ENCODE data around the gene LRRC10B. TPM values are rescaled to one million over a fixed set of nuclear protein-coding genes. Genes with fewer than 3 reads are reported as not detected.
A peak's percentile ranks its signal among the peaks of the same experiment; 100 is the strongest.

LRRC10B gene
- total and polyA plus RNA-seq, 7 experiments from 2014 or later = not detected

DNA sequence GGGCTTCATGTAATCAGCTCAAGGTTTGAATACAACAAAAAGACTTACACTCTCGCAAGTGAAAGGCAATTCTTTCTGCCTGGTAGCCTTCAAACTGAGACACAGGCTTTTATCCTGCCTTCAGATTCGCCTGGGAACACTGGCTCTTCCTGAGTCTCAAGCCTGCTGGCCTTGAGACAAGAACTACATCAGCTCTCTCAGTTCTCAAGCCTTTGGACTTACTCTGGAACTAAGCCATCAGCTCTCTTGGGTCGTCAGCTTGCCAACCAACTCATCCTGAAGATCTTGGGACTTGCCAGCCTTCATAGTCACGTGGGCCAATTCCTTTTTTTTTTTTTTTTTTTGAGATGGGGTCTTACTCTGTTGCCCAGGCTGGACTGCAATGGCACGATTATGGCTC, 35.7 kb upstream of the LRRC10B start:
- Mint-ChIP-seq H3K4me3 (no peak overlapping the region), H3K9me3 (no peaks in the 10 kb centered on the region), H3K4me1 (peaks cover 0 to 6% (median 1%) of the 10 kb centered on the region in 7 donors), H3K27me3 (no peaks in the 10 kb centered on the region), H3K36me3 (peaks cover 0 to 30% (median 7%) of the 10 kb centered on the region in 5 donors), H3K27ac (peak overlapping the region in 2 of 9 donors; percentile 18 to 40)
- Histone ChIP-seq H3K27ac (ENCODE audit: low read depth, low read length) (no peak overlapping the region), H3K27me3 (ENCODE audit: control insufficient read depth in 2 of 2, insufficient read depth in 2 of 2, low read length in 2 of 2) (no peaks in the 10 kb centered on the region), H3K4me1 (ENCODE audit: control insufficient read depth in 2 of 2, insufficient read depth in 2 of 2, low read length in 2 of 2) (peaks cover 2 to 4% of the 10 kb centered on the region in 2 donors), H3K36me3 (ENCODE audit: control insufficient read depth in 2 of 3, insufficient read depth in 3 of 3, low read length in 3 of 3) (peaks cover 0 to 34% (median 0%) of the 10 kb centered on the region in 3 experiments), H3K4me3 (ENCODE audit: low read length) (no peak overlapping the region), H3K9me3 (ENCODE audit: control insufficient read depth in 2 of 3, low read length in 3 of 3) (no peaks in the 10 kb centered on the region)
- CTCF ChIA-PET = no interaction called here
- ATAC-seq (no peak), DNase-seq (no peak)
- POLR2A ChIA-PET = no interaction called here
- intact Hi-C loops (cut with micrococcal nuclease) = no loop called here

DNA sequence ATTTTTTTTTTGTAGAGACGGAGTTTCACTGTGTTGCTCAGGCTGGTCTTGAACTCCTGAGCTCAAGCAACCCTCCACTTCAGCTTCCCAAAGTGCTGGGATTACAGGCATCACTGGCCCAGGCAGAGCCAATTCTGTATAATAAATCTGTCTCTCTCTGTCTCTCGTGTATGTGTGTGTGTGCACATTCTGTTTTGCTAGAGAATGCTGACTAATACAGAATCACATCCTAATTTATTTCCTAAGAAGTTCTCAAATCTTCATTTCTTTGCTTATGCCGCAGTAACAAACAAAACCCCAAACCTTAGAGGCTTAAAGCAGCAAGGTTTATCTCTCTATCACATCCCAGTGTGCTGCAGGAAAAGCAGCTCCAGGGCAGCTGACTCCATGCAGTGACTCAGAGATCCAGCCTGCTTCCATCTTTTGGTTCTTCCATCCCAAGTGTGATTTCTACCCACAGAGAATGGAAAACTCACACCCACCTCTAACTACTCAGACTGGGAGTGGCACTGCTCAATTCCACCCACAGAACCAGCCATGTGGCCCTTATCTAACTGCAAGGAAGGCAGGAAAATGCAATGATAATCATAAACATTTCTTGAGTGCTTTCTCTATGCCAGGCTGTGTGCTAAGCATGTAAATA, 35.1 kb upstream of the LRRC10B start:
- H3K27me3 Mint-ChIP-seq = no peaks in the 10 kb centered on the region
- H3K9me3 ChIP-seq (ENCODE audit: control insufficient read depth in 2 of 3, low read length in 3 of 3) = no peaks in the 10 kb centered on the region
- intact Hi-C loops (cut with micrococcal nuclease) = no loop called here
- peaks cover 0 to 32% (median 0%) of the 10 kb centered on the region in 3 experiments for H3K36me3 ChIP-seq (ENCODE audit: control insufficient read depth in 2 of 3, insufficient read depth in 3 of 3, low read length in 3 of 3)
- POLR2A ChIA-PET = no interaction called here
- no peak overlapping the region for H3K27ac ChIP-seq (ENCODE audit: low read depth, low read length)
- DNase-seq = no peak
- CTCF ChIA-PET = no interaction called here
- no peak for ATAC-seq
- no peaks in the 10 kb centered on the region for H3K9me3 Mint-ChIP-seq
- peaks cover 0 to 26% (median 6%) of the 10 kb centered on the region in 5 donors for H3K36me3 Mint-ChIP-seq
- H3K4me1 Mint-ChIP-seq = peaks cover 0 to 8% (median 6%) of the 10 kb centered on the region in 7 donors
- no peak overlapping the region for H3K4me3 ChIP-seq (ENCODE audit: low read length)
- H3K27me3 ChIP-seq (ENCODE audit: control insufficient read depth in 2 of 2, insufficient read depth in 2 of 2, low read length in 2 of 2) = no peaks in the 10 kb centered on the region
- peaks cover 5 to 6% of the 10 kb centered on the region in 2 donors for H3K4me1 ChIP-seq (ENCODE audit: control insufficient read depth in 2 of 2, insufficient read depth in 2 of 2, low read length in 2 of 2)
- peak overlapping the region in 3 of 9 donors; percentile 14 to 43 (median 19) for H3K27ac Mint-ChIP-seq
- no peak overlapping the region for H3K4me3 Mint-ChIP-seq

GRCh38 chr11:61474013-61474643, 34.4 kb upstream of the LRRC10B start:
- Mint-ChIP-seq H3K4me3 (no peak overlapping the region), H3K9me3 (no peaks in the 10 kb centered on the region), H3K27me3 (no peaks in the 10 kb centered on the region), H3K4me1 (peaks cover 0 to 8% (median 6%) of the 10 kb centered on the region in 7 donors), H3K27ac (peak overlapping the region in 2 of 9 donors; percentile 14 to 19), H3K36me3 (peaks cover 0 to 21% (median 6%) of the 10 kb centered on the region in 5 donors)
- Histone ChIP-seq H3K9me3 (ENCODE audit: control insufficient read depth in 2 of 3, low read length in 3 of 3) (no peaks in the 10 kb centered on the region), H3K27me3 (ENCODE audit: control insufficient read depth in 2 of 2, insufficient read depth in 2 of 2, low read length in 2 of 2) (no peaks in the 10 kb centered on the region), H3K4me1 (ENCODE audit: control insufficient read depth in 2 of 2, insufficient read depth in 2 of 2, low read length in 2 of 2) (peaks cover 5 to 6% of the 10 kb centered on the region in 2 donors), H3K27ac (ENCODE audit: low read depth, low read length) (no peak overlapping the region), H3K4me3 (ENCODE audit: low read length) (no peak overlapping the region), H3K36me3 (ENCODE audit: control insufficient read depth in 2 of 3, insufficient read depth in 3 of 3, low read length in 3 of 3) (peaks cover 0 to 32% (median 0%) of the 10 kb centered on the region in 3 experiments)
- ChIA-PET CTCF (interaction anchor here (6.5 kb wide), 1 partner anchor 43 kb away, joined by 37 read pairs; no protein-coding TSS in a partner anchor), POLR2A (no interaction called here)
- ATAC-seq (no peak), DNase-seq (no peak)
- intact Hi-C loops (cut with micrococcal nuclease) = no loop called here

- DNase-seq (no peak), ATAC-seq (no peak)
- no peaks in the 10 kb centered on the region for H3K27me3 Mint-ChIP-seq
- intact Hi-C loops (cut with micrococcal nuclease) = no loop called here
- Histone ChIP-seq H3K27me3 (ENCODE audit: control insufficient read depth in 2 of 2, insufficient read depth in 2 of 2, low read length in 2 of 2) (no peaks in the 10 kb centered on the region), H3K4me3 (ENCODE audit: low read length) (no peak overlapping the region), H3K36me3 (ENCODE audit: control insufficient read depth in 2 of 3, insufficient read depth in 3 of 3, low read length in 3 of 3) (peaks cover 0 to 27% (median 0%) of the 10 kb centered on the region in 3 experiments), H3K4me1 (ENCODE audit: control insufficient read depth in 2 of 2, insufficient read depth in 2 of 2, low read length in 2 of 2) (peaks cover 5 to 6% of the 10 kb centered on the region in 2 donors), H3K9me3 (ENCODE audit: control insufficient read depth in 2 of 3, low read length in 3 of 3) (no peaks in the 10 kb centered on the region), H3K27ac (ENCODE audit: low read depth, low read length) (no peak overlapping the region)
- H3K36me3 Mint-ChIP-seq = peaks cover 0 to 20% (median 6%) of the 10 kb centered on the region in 5 donors
- POLR2A ChIA-PET = interaction anchor here (0.5 kb wide), 1 partner anchor 500 kb away, joined by 3 read pairs; no protein-coding TSS in a partner anchor
- H3K4me1 Mint-ChIP-seq = peaks cover under 1 to 10% (median 8%) of the 10 kb centered on the region in 7 donors
- H3K4me3 Mint-ChIP-seq = no peak overlapping the region
- CTCF ChIA-PET = interaction anchor here (0.6 to 6.5 kb wide), 4 partner anchors 18 to 233 kb away, joined by 4 to 37 read pairs (median 11); no protein-coding TSS in a partner anchor
- no peaks in the 10 kb centered on the region for H3K9me3 Mint-ChIP-seq
- no peak overlapping the region for H3K27ac Mint-ChIP-seq
Observed at GRCh38 chr11:61475433-61475832, 33.1 kb upstream of the LRRC10B start.

- H3K4me3 ChIP-seq (ENCODE audit: low read length) = no peak overlapping the region
- H3K27ac ChIP-seq (ENCODE audit: low read depth, low read length) = no peak overlapping the region
- peaks cover 3 to 16% (median 8%) of the 10 kb centered on the region in 7 donors for H3K4me1 Mint-ChIP-seq
- CTCF ChIA-PET = interaction anchor here (1.3 to 6.5 kb wide), 4 partner anchors 19 to 163 kb away, joined by 3 to 37 read pairs (median 11); no protein-coding TSS in a partner anchor
- H3K36me3 Mint-ChIP-seq = peaks cover 0 to 16% (median 6%) of the 10 kb centered on the region in 5 donors
- H3K9me3 ChIP-seq (ENCODE audit: control insufficient read depth in 2 of 3, low read length in 3 of 3) = no peaks in the 10 kb centered on the region
- intact Hi-C loops (cut with micrococcal nuclease) = no loop called here
- no peaks in the 10 kb centered on the region for H3K27me3 ChIP-seq (ENCODE audit: control insufficient read depth in 2 of 2, insufficient read depth in 2 of 2, low read length in 2 of 2)
- peaks cover 0 to 1% (median 0%) of the 10 kb centered on the region in 5 donors for H3K27me3 Mint-ChIP-seq
- ATAC-seq (no peak), DNase-seq (no peak)
- no peak overlapping the region for H3K4me3 Mint-ChIP-seq
- H3K9me3 Mint-ChIP-seq = no peaks in the 10 kb centered on the region
- H3K27ac Mint-ChIP-seq = no peak overlapping the region
- H3K36me3 ChIP-seq (ENCODE audit: control insufficient read depth in 2 of 3, insufficient read depth in 3 of 3, low read length in 3 of 3) = peaks cover 0 to 19% (median 0%) of the 10 kb centered on the region in 3 experiments
- POLR2A ChIA-PET = interaction anchor here (0.6 kb wide), 1 partner anchor 9 kb away, joined by 3 read pairs; no protein-coding TSS in a partner anchor
- peaks cover 5 to 6% of the 10 kb centered on the region in 2 donors for H3K4me1 ChIP-seq (ENCODE audit: control insufficient read depth in 2 of 2, insufficient read depth in 2 of 2, low read length in 2 of 2)
Observed at GRCh38 chr11:61476371-61476770, 32.2 kb upstream of the LRRC10B start.

DNA sequence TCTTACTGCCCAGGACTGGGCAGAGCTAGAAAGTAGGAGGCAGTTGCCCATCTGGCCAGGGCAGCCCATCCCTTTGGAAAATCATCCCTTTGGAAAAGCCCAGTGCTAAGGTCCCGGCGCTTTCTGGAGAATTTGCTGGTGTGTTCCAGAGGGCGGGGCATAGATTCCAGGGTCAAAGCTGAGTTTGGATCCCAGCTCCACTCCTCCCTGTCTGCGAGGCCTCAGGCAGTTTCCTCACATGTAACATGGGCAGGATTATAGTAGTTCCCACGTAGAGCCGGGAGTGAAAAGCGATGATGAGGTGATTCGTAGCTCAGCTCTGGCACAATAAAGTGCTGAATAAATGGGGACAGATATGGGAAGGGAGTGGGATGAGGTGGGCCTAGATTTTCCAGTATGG, 31.4 kb upstream of the LRRC10B start:
- Mint-ChIP-seq H3K9me3 (no peaks in the 10 kb centered on the region), H3K27me3 (peaks cover 0 to 3% (median 0%) of the 10 kb centered on the region in 5 donors), H3K4me1 (peaks cover 3 to 17% (median 8%) of the 10 kb centered on the region in 7 donors), H3K36me3 (peaks cover 0 to 16% (median 6%) of the 10 kb centered on the region in 5 donors), H3K27ac (no peak overlapping the region), H3K4me3 (no peak overlapping the region)
- CTCF ChIA-PET = interaction anchor here (1.3 to 6.5 kb wide), 4 partner anchors 20 to 162 kb away, joined by 4 to 37 read pairs (median 11); no protein-coding TSS in a partner anchor
- no peak overlapping the region for H3K27ac ChIP-seq (ENCODE audit: low read depth, low read length)
- POLR2A ChIA-PET = interaction anchor here (0.6 kb wide), 1 partner anchor 9 kb away, joined by 3 read pairs; no protein-coding TSS in a partner anchor
- intact Hi-C loops (cut with micrococcal nuclease) = loop anchor here (1.0 kb wide), 3 partner anchors 39 to 161 kb away; no protein-coding TSS in a partner anchor
- ATAC-seq (no peak), DNase-seq (no peak)
- H3K4me3 ChIP-seq (ENCODE audit: low read length) = no peak overlapping the region
- H3K4me1 ChIP-seq (ENCODE audit: control insufficient read depth in 2 of 2, insufficient read depth in 2 of 2, low read length in 2 of 2) = peaks cover 5 to 6% of the 10 kb centered on the region in 2 donors
- no peaks in the 10 kb centered on the region for H3K9me3 ChIP-seq (ENCODE audit: control insufficient read depth in 2 of 3, low read length in 3 of 3)
- H3K36me3 ChIP-seq (ENCODE audit: control insufficient read depth in 2 of 3, insufficient read depth in 3 of 3, low read length in 3 of 3) = peaks cover 0 to 16% (median 0%) of the 10 kb centered on the region in 3 experiments
- H3K27me3 ChIP-seq (ENCODE audit: control insufficient read depth in 2 of 2, insufficient read depth in 2 of 2, low read length in 2 of 2) = no peaks in the 10 kb centered on the region
